Activated CD8-positive, alpha-beta memory T cell treated with anti-CD3 and anti-CD28 coated beads, Interleukin-2, amount 50 U/mL, for 1 hour (primary cell): Measurements from ENCODE around the gene ERICH2.

Source experiments
- DNase-seq: peaks from one replicate; pipeline ENCODE4 v3.0.0-alpha.2; 2020; ENCODE audit errors: extremely low read depth

ERICH2 gene

GRCh38 chr2:170842785-170843184 is 72.6 kb downstream of the ERICH2 start:
- DNase-seq = no peak

GRCh38 chr2:170843656-170844055 is 73.5 kb downstream of the ERICH2 start:
- DNase-seq = no peak

GRCh38 chr2:170845343-170845742 is 75.2 kb downstream of the ERICH2 start:
- no peak for DNase-seq

GRCh38 chr2:170846314-170846713 is 76.1 kb downstream of the ERICH2 start:
- no peak for DNase-seq

GRCh38 chr2:170847716-170848115 is 77.5 kb downstream of the ERICH2 start:
- DNase-seq = no peak
